Fibroblast of gingiva (primary cell): ENCODE data around the gene NRTN.
A peak's percentile ranks its signal among the peaks of the same experiment; 100 is the strongest.

Source experiments
- DNase-seq: peaks from one replicate; pipeline ENCODE4 v3.0.0-alpha.2; 2011; ENCODE audit warnings: low read depth

NRTN gene

GRCh38 chr19:5790559-5791520, 14.0 kb upstream of the NRTN start, which contains the start of gene DUS3L:
Gene DUS3L, minus strand, starts transcription at chr19:5791163. Its CDS starts 22 bp downstream, at chr19:5791141.
- DNase-seq = peak; percentile 98

- peak; percentile 15 for DNase-seq
Observed at GRCh38 chr19:5792224-5792623, 12.6 kb upstream of the NRTN start.

GRCh38 chr19:5793188-5793587, 11.7 kb upstream of the NRTN start:
- DNase-seq = no peak

- DNase-seq = no peak
Observed at GRCh38 chr19:5795382-5795919, 9.4 kb upstream of the NRTN start.

- no peak for DNase-seq
Observed at GRCh38 chr19:5798244-5798643, 6.6 kb upstream of the NRTN start.

- no peak for DNase-seq
Observed at GRCh38 chr19:5799247-5800241, 5.3 kb upstream of the NRTN start.

GRCh38 chr19:5800361-5801270, 4.3 kb upstream of the NRTN start:
- DNase-seq = no peak

GRCh38 chr19:5801796-5802619, 2.9 kb upstream of the NRTN start:
- no peak for DNase-seq

GRCh38 chr19:5803441-5803751, 1.5 kb upstream of the NRTN start:
- no peak for DNase-seq

GRCh38 chr19:5803752-5804515, 933 bp upstream of the NRTN start:
- DNase-seq = peak; percentile 70

GRCh38 chr19:5805462-5806132, 730 bp downstream of the NRTN start:
- peak; percentile 21 for DNase-seq

GRCh38 chr19:5806133-5806489, 1.2 kb downstream of the NRTN start:
- DNase-seq = no peak

- no peak for DNase-seq
Observed at GRCh38 chr19:5806905-5807304, 2.0 kb downstream of the NRTN start.

GRCh38 chr19:5808120-5808816, 3.4 kb downstream of the NRTN start:
- no peak for DNase-seq

GRCh38 chr19:5809053-5809452, 4.2 kb downstream of the NRTN start:
- DNase-seq = no peak

- no peak for DNase-seq
Observed at GRCh38 chr19:5809469-5809868, 4.6 kb downstream of the NRTN start.

- DNase-seq = no peak
Observed at GRCh38 chr19:5811117-5811516, 6.2 kb downstream of the NRTN start.

GRCh38 chr19:5814123-5814851, 9.4 kb downstream of the NRTN start:
- no peak for DNase-seq
